ENCODE measurements around the gene HENMT1.

Gene HENMT1

DNA sequence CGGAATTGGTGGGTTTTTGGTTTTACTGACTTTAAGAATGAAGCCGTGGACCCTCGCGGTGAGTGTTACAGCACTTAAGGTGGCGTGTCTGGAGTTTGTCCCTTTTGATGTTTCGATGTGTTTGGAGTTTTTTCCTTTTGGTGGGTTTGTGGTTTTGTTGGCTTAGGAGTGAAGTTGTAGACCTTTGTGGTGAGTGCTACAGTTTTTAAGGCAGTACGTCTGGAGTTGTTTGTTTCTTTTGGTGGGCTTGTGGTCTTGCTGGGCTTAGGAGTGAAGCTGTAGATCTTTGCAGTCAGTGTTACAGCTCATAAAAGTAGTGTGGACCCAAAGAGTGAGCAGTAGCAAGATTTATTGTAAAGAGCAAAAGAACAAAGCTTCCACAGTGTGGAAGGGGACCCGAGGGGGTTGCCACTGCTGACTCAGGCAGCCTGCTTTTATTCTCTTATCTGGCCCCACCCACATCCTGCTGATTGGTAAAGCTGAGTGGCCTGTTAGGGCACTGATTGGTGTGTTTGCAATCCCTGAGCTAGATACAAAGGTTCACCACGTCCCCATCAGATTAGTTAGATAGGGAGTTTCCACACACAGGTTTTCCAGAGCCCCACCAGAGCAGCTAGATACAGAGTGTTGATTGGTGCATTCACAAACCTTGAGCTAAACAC lies 20.9 kb downstream of the HENMT1 start:
- no peak for ATAC-seq
- TF ChIP-seq POU6F1 (CRISPR knock-in tag; IDR thresholded peaks at IDR 0.05; ENCODE audit: borderline replicate concordance, low read depth) = no peak

DNA sequence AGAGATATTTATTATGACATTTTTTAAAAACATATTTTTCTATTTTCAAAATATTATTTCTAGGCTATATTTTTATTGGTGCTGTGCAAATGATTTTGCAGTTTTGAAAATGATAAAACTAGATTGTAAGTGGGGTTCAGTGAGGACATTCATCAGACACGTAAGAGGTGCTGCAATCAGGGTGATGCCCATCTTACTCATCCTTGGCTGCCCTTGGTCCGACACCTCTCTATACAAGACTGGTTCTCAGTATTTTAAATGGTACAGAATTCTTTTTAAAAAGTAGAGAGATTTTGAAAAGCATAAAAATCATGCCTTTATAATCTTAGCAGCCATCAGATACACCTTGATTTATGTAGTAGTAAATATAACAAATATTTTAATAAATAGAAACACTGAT lies 24.0 kb downstream of the HENMT1 start:
- no peak for ATAC-seq
- no peak for TF ChIP-seq PPARA (CRISPR knock-in tag; IDR thresholded peaks at IDR 0.05; ENCODE audit: borderline replicate concordance)
- TF ChIP-seq RARB (CRISPR knock-in tag; IDR thresholded peaks at IDR 0.05) = no peak
- no peak for TF ChIP-seq ZFP30 (CRISPR knock-in tag; IDR thresholded peaks at IDR 0.05)
- no peak for TF ChIP-seq CREB5 (CRISPR knock-in tag; IDR thresholded peaks at IDR 0.05; ENCODE audit: low read depth)

GRCh38 chr1:108634521-108634920 lies 26.4 kb downstream of the HENMT1 start:
- no peak for TF ChIP-seq OSR1 (CRISPR knock-in tag; IDR thresholded peaks at IDR 0.05)
- no peak for TF ChIP-seq PPARA (CRISPR knock-in tag; IDR thresholded peaks at IDR 0.05; ENCODE audit: borderline replicate concordance)
- no peak for TF ChIP-seq ZNF565 (CRISPR knock-in tag; conservative IDR thresholded peaks at IDR 0.05; ENCODE audit: low read depth)
- TF ChIP-seq TOX (CRISPR knock-in tag; IDR thresholded peaks at IDR 0.05; ENCODE audit: borderline replicate concordance) = no peak
- TF ChIP-seq BACH2 (CRISPR knock-in tag; IDR thresholded peaks at IDR 0.05; ENCODE audit: borderline replicate concordance) = no peak
- TF ChIP-seq, protein P1, sequence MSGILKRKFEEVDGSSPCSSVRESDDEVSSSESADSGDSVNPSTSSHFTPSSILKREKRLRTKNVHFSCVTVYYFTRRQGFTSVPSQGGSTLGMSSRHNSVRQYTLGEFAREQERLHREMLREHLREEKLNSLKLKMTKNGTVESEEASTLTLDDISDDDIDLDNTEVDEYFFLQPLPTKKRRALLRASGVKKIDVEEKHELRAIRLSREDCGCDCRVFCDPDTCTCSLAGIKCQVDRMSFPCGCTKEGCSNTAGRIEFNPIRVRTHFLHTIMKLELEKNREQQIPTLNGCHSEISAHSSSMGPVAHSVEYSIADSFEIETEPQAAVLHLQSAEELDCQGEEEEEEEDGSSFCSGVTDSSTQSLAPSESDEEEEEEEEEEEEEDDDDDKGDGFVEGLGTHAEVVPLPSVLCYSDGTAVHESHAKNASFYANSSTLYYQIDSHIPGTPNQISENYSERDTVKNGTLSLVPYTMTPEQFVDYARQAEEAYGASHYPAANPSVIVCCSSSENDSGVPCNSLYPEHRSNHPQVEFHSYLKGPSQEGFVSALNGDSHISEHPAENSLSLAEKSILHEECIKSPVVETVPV (CRISPR knock-in tag; IDR thresholded peaks at IDR 0.05) = no peak
- TF ChIP-seq ZFP3 (CRISPR knock-in tag; IDR thresholded peaks at IDR 0.05) = no peak
- TF ChIP-seq ZFP30 (CRISPR knock-in tag; IDR thresholded peaks at IDR 0.05) = no peak
- no peak for ATAC-seq

DNA sequence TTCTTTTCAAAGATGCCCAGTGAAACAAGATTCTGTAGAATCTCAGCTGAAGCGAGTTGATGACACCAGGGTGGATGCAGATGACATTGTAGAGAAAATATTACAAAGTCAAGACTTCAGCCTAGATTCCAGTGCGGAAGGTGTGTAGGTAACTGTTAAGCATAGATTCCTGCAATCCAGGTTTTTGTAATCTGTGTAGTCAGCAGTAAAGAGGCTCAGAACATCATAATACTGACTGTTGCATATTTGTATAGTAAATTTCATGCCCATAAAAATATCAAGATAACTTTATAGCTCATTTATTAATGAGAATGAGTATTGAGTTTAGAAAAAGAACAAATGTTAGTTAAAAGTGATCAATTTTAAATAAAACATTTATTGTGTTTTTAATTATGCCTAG lies 32.2 kb downstream of the HENMT1 start:
- ATAC-seq = no peak

GRCh38 chr1:108627951-108628350 lies 32.9 kb downstream of the HENMT1 start:
- no peak for TF ChIP-seq RARB (CRISPR knock-in tag; IDR thresholded peaks at IDR 0.05)
- no peak for TF ChIP-seq CSDC2 (CRISPR knock-in tag; IDR thresholded peaks at IDR 0.05)
- peak; percentile 46 for TF ChIP-seq ISL1 (CRISPR knock-in tag; IDR thresholded peaks at IDR 0.05)
- no peak for ATAC-seq

More for the DNA sequence above, 32.2 kb downstream of the HENMT1 start:
- TF ChIP-seq, protein P2, sequence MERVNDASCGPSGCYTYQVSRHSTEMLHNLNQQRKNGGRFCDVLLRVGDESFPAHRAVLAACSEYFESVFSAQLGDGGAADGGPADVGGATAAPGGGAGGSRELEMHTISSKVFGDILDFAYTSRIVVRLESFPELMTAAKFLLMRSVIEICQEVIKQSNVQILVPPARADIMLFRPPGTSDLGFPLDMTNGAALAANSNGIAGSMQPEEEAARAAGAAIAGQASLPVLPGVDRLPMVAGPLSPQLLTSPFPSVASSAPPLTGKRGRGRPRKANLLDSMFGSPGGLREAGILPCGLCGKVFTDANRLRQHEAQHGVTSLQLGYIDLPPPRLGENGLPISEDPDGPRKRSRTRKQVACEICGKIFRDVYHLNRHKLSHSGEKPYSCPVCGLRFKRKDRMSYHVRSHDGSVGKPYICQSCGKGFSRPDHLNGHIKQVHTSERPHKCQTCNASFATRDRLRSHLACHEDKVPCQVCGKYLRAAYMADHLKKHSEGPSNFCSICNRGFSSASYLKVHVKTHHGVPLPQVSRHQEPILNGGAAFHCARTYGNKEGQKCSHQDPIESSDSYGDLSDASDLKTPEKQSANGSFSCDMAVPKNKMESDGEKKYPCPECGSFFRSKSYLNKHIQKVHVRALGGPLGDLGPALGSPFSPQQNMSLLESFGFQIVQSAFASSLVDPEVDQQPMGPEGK (CRISPR knock-in tag; IDR thresholded peaks at IDR 0.05; ENCODE audit: borderline replicate concordance) = no peak
- no peak for TF ChIP-seq GLIS3 (CRISPR knock-in tag; IDR thresholded peaks at IDR 0.05)
- TF ChIP-seq ZFP3 (CRISPR knock-in tag; IDR thresholded peaks at IDR 0.05) = no peak
- no peak for TF ChIP-seq RARB (CRISPR knock-in tag; IDR thresholded peaks at IDR 0.05)
- no peak for TF ChIP-seq ZNF8 (CRISPR knock-in tag; IDR thresholded peaks at IDR 0.05)
- TF ChIP-seq ARNTL (CRISPR knock-in tag; IDR thresholded peaks at IDR 0.05; ENCODE audit: borderline replicate concordance, low read depth) = no peak

GRCh38 chr1:108627256-108627655 lies 33.6 kb downstream of the HENMT1 start:
- no peak for ATAC-seq
- TF ChIP-seq ZNF565 (CRISPR knock-in tag; conservative IDR thresholded peaks at IDR 0.05; ENCODE audit: low read depth) (no peak), GLIS3 (CRISPR knock-in tag; IDR thresholded peaks at IDR 0.05) (no peak), OSR1 (CRISPR knock-in tag; IDR thresholded peaks at IDR 0.05) (no peak), TCF4 (CRISPR knock-in tag; IDR thresholded peaks at IDR 0.05; ENCODE audit: borderline replicate concordance) (no peak), ZNF8 (CRISPR knock-in tag; IDR thresholded peaks at IDR 0.05) (no peak), ZNF70 (CRISPR knock-in tag; IDR thresholded peaks at IDR 0.05) (no peak), ZFP30 (CRISPR knock-in tag; IDR thresholded peaks at IDR 0.05) (no peak), ZC3H10 (CRISPR knock-in tag; IDR thresholded peaks at IDR 0.05) (no peak), POU6F1 (CRISPR knock-in tag; IDR thresholded peaks at IDR 0.05; ENCODE audit: borderline replicate concordance, low read depth) (no peak)
- TF ChIP-seq, protein P2 (CRISPR knock-in tag; IDR thresholded peaks at IDR 0.05; ENCODE audit: borderline replicate concordance) = no peak
